GM12873 (cell line): Measurements from ENCODE around the gene GNRHR.

ENCODE experiments used
- CTCF ChIP-seq: IDR thresholded peaks from 2 replicates; pipeline ENCODE4 v1.5.1; 2012; ENCODE audit warnings: low read depth, mild to moderate bottlenecking, moderate library complexity, low read length, control low read depth; ENCODE audit not compliant: insufficient read depth; ENCODE audit errors: missing control alignments

Gene GNRHR

GRCh38 chr4:67749286-67749685 lies 4.9 kb downstream of the GNRHR start:
- TF ChIP-seq CTCF = no peak

- TF ChIP-seq CTCF = peak; percentile 50
Observed at GRCh38 chr4:67746797-67747495, 7.2 kb downstream of the GNRHR start.

- TF ChIP-seq CTCF = no peak
Observed at GRCh38 chr4:67744561-67745283, 9.5 kb downstream of the GNRHR start.

- TF ChIP-seq CTCF = no peak
Observed at GRCh38 chr4:67743194-67743593, 11.0 kb downstream of the GNRHR start.

GRCh38 chr4:67736262-67736661 lies 17.9 kb downstream of the GNRHR start:
- no peak for TF ChIP-seq CTCF

GRCh38 chr4:67735325-67735724 lies 18.9 kb downstream of the GNRHR start:
- TF ChIP-seq CTCF = no peak

GRCh38 chr4:67727124-67727850 lies 26.9 kb downstream of the GNRHR start:
- no peak for TF ChIP-seq CTCF
